GM12865 (cell line): ENCODE measurements around the gene MAN2A2.

Experiments
- DNase-seq: peaks from one replicate; pipeline ENCODE4 v3.0.0; 2010; ENCODE audit warnings: low read depth
- H3K4me3 ChIP-seq: 2 replicates; pipeline ENCODE4 v1.5.1; 2011; ENCODE audit warnings: mild to moderate bottlenecking, low read depth, low read length, control low read depth
- TF ChIP-seq, protein P1 (sequence below): IDR thresholded peaks from 2 replicates; pipeline ENCODE4 v1.5.1; 2011; ENCODE audit warnings: low read length, control low read depth, low read depth, inconsistent platforms; ENCODE audit not compliant: insufficient read depth; ENCODE audit errors: missing control alignments

MAN2A2 gene

DNA sequence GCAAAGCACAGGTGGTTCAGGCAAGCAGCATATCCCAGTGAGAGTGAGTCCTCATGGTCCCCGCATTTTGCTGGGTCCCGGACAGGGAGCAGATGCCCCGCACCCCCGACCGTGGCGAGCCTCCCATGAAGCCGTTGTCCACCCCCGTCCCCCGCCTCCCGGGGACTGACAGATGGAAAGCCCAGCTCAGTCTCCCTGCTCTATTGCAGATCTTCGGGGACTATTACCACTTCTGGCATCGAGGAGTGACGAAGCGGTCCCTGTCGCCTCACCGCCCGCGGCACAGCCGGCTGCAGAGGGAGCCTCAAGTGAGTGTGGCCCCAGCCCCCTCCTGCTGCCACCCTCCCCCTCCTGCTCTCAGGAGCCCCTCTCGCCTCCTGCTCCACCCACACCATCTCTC, 27.1 kb upstream of the MAN2A2 start:
- TF ChIP-seq, protein P1, sequence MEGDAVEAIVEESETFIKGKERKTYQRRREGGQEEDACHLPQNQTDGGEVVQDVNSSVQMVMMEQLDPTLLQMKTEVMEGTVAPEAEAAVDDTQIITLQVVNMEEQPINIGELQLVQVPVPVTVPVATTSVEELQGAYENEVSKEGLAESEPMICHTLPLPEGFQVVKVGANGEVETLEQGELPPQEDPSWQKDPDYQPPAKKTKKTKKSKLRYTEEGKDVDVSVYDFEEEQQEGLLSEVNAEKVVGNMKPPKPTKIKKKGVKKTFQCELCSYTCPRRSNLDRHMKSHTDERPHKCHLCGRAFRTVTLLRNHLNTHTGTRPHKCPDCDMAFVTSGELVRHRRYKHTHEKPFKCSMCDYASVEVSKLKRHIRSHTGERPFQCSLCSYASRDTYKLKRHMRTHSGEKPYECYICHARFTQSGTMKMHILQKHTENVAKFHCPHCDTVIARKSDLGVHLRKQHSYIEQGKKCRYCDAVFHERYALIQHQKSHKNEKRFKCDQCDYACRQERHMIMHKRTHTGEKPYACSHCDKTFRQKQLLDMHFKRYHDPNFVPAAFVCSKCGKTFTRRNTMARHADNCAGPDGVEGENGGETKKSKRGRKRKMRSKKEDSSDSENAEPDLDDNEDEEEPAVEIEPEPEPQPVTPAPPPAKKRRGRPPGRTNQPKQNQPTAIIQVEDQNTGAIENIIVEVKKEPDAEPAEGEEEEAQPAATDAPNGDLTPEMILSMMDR, result no peak
- H3K4me3 ChIP-seq, result no peak overlapping the region

DNA sequence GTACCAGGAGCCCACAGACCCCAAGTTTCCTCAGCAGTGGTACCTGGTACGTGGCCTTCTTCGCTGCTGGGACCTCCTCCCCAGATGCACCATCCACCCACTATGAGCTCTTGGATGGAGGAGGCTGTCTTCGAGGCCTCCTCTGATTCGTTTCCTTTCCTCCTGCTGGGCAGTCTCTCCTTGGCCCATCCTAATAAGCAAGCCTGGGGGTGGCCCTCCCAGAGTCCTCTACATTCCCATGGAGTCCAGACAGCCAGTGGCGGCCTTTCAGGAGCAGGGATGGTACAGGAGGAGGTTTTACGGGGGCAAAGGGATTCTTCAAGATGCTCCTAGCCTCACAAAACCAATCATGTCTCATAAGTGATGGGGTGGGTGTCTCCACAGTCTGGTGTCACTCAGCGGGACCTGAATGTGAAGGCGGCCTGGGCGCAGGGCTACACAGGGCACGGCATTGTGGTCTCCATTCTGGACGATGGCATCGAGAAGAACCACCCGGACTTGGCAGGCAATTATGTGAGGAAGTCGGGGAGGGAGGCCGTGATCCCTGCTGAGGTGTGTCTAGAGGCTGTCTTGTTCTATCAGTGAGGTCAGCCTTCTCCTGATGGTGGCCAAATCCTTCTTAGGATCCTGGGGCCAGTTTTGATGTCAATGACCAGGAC, 26.5 kb upstream of the MAN2A2 start:
- TF ChIP-seq, protein P1, result no peak
- DNase-seq, result no peak
- H3K4me3 ChIP-seq, result no peak overlapping the region

More for the DNA sequence above, 27.1 kb upstream of the MAN2A2 start:
- no peak for DNase-seq

DNA sequence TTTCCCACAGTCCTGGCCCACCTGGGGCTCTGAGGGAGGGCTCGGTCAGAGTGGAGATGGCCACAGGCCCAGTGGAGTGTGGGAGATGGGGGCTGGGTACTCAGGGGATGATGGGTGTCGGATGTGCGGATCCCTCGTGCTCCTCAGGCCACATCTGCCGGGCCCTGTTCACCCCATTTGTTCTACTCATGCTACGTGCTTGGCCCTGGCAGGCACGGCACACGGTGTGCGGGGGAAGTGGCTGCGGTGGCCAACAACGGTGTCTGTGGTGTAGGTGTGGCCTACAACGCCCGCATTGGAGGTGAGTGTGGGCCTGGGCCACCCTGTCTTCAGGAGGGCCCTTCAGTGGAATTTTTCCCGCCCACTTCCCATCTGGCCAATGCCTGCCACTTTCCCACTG, 25.8 kb upstream of the MAN2A2 start:
- DNase-seq, result no peak
- no peak overlapping the region for H3K4me3 ChIP-seq
- TF ChIP-seq, protein P1, result no peak

DNA sequence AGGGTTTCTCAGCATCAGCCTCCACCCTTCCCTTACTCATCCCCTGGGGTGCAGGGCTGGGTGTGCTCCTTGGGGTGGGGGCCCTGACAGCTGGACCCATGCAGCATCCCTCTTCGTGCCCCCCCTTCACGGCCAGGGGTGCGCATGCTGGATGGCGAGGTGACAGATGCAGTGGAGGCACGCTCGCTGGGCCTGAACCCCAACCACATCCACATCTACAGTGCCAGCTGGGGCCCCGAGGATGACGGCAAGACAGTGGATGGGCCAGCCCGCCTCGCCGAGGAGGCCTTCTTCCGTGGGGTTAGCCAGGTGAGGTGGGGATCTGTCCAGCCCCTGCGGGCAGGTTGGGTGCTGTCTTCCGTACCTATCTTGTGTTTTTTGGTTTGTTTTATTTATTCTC, 25.1 kb upstream of the MAN2A2 start:
- TF ChIP-seq, protein P1, result no peak
- DNase-seq, result no peak
- no peak overlapping the region for H3K4me3 ChIP-seq

DNA sequence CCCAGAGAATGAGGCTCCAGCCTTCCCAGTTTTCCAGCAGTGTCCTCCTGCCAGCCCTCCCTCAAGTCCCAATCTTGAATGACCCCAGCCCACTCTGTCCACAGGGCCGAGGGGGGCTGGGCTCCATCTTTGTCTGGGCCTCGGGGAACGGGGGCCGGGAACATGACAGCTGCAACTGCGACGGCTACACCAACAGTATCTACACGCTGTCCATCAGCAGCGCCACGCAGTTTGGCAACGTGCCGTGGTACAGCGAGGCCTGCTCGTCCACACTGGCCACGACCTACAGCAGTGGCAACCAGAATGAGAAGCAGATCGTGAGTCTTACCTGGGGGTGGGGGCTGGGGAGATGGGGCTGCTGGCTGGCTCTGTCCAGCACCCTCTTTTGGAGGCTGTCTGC, 24.4 kb upstream of the MAN2A2 start:
- no peak for DNase-seq
- H3K4me3 ChIP-seq, result no peak overlapping the region
- TF ChIP-seq, protein P1, result no peak

DNA sequence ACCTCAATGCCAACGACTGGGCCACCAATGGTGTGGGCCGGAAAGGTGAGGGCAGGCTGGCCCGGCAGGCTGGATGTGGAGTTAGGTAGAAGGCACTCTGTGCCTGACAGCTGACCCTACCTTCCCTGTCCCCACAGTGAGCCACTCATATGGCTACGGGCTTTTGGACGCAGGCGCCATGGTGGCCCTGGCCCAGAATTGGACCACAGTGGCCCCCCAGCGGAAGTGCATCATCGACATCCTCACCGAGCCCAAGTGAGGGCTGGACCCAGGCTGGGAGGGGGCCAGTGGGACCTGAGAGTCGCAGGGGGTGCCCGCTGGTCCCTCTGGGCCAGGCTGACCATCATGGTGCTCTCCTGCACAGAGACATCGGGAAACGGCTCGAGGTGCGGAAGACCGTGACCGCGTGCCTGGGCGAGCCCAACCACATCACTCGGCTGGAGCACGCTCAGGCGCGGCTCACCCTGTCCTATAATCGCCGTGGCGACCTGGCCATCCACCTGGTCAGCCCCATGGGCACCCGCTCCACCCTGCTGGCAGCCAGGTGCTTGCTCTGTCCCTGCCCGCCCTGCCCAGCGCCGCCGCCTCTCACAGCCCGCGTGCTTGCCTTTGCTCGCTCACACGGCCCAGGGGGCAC, 23.3 kb upstream of the MAN2A2 start:
- H3K4me3 ChIP-seq, result no peak overlapping the region
- TF ChIP-seq, protein P1, result no peak
- DNase-seq, result no peak
